Measurements from ENCODE around the gene POLN. TPM values are rescaled to one million over a fixed set of nuclear protein-coding genes. Genes with fewer than 3 reads are reported as not detected.

POLN gene
- total RNA-seq, 4 donors from 2014 or later = 3.3 to 9.6 (median 5.5) TPM

- WGBS, 2 donors = 72 to 89% methylated on average over 2 to 9 of the region's 11 CpGs
Observed at GRCh38 chr4:2062168-2062807, 179.6 kb downstream of the POLN start.

GRCh38 chr4:2061186-2062131 lies 180.5 kb downstream of the POLN start:
- WGBS, 2 donors = 54 to 62% methylated on average over 14 to 36 of the region's 42 CpGs
- Histone ChIP-seq H3K4me3 (peak overlapping the region in 1 of 4 donors; percentile 63), H3K27me3 (peaks cover 0 to 44% of the 10 kb centered on the region in 2 donors), H3K9me3 (no peaks in the 10 kb centered on the region), H3K36me3 (no peaks in the 10 kb centered on the region), H3K27ac (peak overlapping the region in 1 of 4 donors; percentile 9), H3K4me1 (peaks cover 0 to 33% (median 5%) of the 10 kb centered on the region in 4 donors)
- TF ChIP-seq EP300 (IDR thresholded peaks at IDR 0.05) (no peak), CTCF (IDR thresholded peaks at IDR 0.05) (no peak), POLR2A (IDR thresholded peaks at IDR 0.05) (no peak)
- DNase-seq (ENCODE audit: low spot score in 2 of 2) = no peak

More at GRCh38 chr4:2062168-2062807, 179.6 kb downstream of the POLN start:
- H3K4me1 ChIP-seq = peaks cover 0 to 33% (median 5%) of the 10 kb centered on the region in 4 donors
- no peaks in the 10 kb centered on the region for H3K36me3 ChIP-seq
- no peaks in the 10 kb centered on the region for H3K9me3 ChIP-seq
- H3K27me3 ChIP-seq = peaks cover 0 to 37% of the 10 kb centered on the region in 2 donors
- no peak overlapping the region for H3K4me3 ChIP-seq
- H3K27ac ChIP-seq = peak overlapping the region in 1 of 4 donors; percentile 9
- no peak for DNase-seq (ENCODE audit: low spot score in 2 of 2)
- TF ChIP-seq CTCF (IDR thresholded peaks at IDR 0.05) (no peak), POLR2A (IDR thresholded peaks at IDR 0.05) (no peak)

- no peak for DNase-seq (ENCODE audit: low spot score in 2 of 2)
- no peak for TF ChIP-seq EP300 (IDR thresholded peaks at IDR 0.05)
- no peak for TF ChIP-seq POLR2A (IDR thresholded peaks at IDR 0.05)
- no peak for TF ChIP-seq CTCF (IDR thresholded peaks at IDR 0.05)
- 28 to 42% methylated on average over 10 to 27 of the region's 54 CpGs for WGBS, 2 donors
- Histone ChIP-seq H3K9me3 (no peaks in the 10 kb centered on the region), H3K27ac (peak overlapping the region in 1 of 4 donors; percentile 1), H3K4me3 (peak overlapping the region in 1 of 4 donors; percentile 63), H3K4me1 (peaks cover 0 to 33% (median 5%) of the 10 kb centered on the region in 4 donors), H3K36me3 (no peaks in the 10 kb centered on the region), H3K27me3 (peaks cover 0 to 50% of the 10 kb centered on the region in 2 donors)
Observed at GRCh38 chr4:2060611-2061185, 181.2 kb downstream of the POLN start.

- no peak for DNase-seq (ENCODE audit: low spot score in 2 of 2)
- Histone ChIP-seq H3K36me3 (no peaks in the 10 kb centered on the region), H3K9me3 (no peaks in the 10 kb centered on the region), H3K4me3 (peak overlapping the region in 2 of 4 donors; percentile 18 to 63), H3K27me3 (peaks cover 0 to 55% of the 10 kb centered on the region in 2 donors), H3K4me1 (peaks cover 0 to 33% (median 5%) of the 10 kb centered on the region in 4 donors), H3K27ac (peak overlapping the region in 1 of 4 donors; percentile 1)
- no peak for TF ChIP-seq CTCF (IDR thresholded peaks at IDR 0.05)
- no peak for TF ChIP-seq EP300 (IDR thresholded peaks at IDR 0.05)
- no peak for TF ChIP-seq POLR2A (IDR thresholded peaks at IDR 0.05)
- 5% methylated on average over 55 of the region's 102 CpGs; no CpG with 5 or more reads in 1 of the 2 donors for WGBS, 2 donors
Observed at GRCh38 chr4:2059726-2060602, 182.0 kb downstream of the POLN start.

Data from tibial nerve (tissue), 4 donors.